MG63 (cell line): ENCODE results near the gene LCN2. TPM values are rescaled to one million over a fixed set of nuclear protein-coding genes. Genes with fewer than 3 reads are reported as not detected.

Experiments
- DNase-seq: peaks from one replicate; pipeline ENCODE4 v3.0.0-alpha.2; 2020
- H3K27me3 ChIP-seq: fragments of 250-450 bp; sonication (Bioruptor Pico); 2 replicates; pipeline ENCODE4 v1.5.1; 2020; ENCODE audit warnings: mild to moderate bottlenecking, moderate library complexity
- H3K36me3 ChIP-seq: fragments of 250-450 bp; sonication (Bioruptor Pico); 2 replicates; pipeline ENCODE4 v1.5.1; 2020; ENCODE audit warnings: mild to moderate bottlenecking, moderate library complexity
- H3K4me3 ChIP-seq: fragments of 250-450 bp; sonication (Bioruptor Pico); 2 replicates; pipeline ENCODE4 v1.5.1; 2020; ENCODE audit warnings: mild to moderate bottlenecking, moderate library complexity
- H3K9me3 ChIP-seq: fragments of 250-450 bp; sonication (Bioruptor Pico); 2 replicates; pipeline ENCODE4 v1.5.1; 2020; ENCODE audit warnings: mild to moderate bottlenecking, moderate library complexity
- total RNA-seq: library from RNA; depleted of rRNA; stranded (reverse); fragments of >200 nt; shearing (Covaris generic); gene quantifications from 2 replicates; pipeline ENCODE4 v1.2.3, GENCODE V29; 2014; ENCODE audit warnings: low replicate concordance

The LCN2 gene
- total RNA-seq, 1 experiment from 2014 or later, result not detected

- Histone ChIP-seq H3K36me3 (no peaks in the 10 kb centered on the region), H3K9me3 (no peaks in the 10 kb centered on the region), H3K4me3 (no peak overlapping the region), H3K27me3 (no peaks in the 10 kb centered on the region)
- no peak for DNase-seq
These were observed 3.1 kb downstream of the LCN2 start for GRCh38 chr9:128152133-128153059.

- Histone ChIP-seq H3K27me3 (no peaks in the 10 kb centered on the region), H3K36me3 (no peaks in the 10 kb centered on the region), H3K4me3 (no peak overlapping the region), H3K9me3 (no peaks in the 10 kb centered on the region)
- no peak for DNase-seq
These were observed 4.0 kb downstream of the LCN2 start for GRCh38 chr9:128153060-128153946.

GRCh38 chr9:128153947-128154695 is 4.9 kb downstream of the LCN2 start:
- Histone ChIP-seq H3K4me3 (no peak overlapping the region), H3K27me3 (no peaks in the 10 kb centered on the region), H3K9me3 (no peaks in the 10 kb centered on the region), H3K36me3 (no peaks in the 10 kb centered on the region)
- DNase-seq, result no peak

GRCh38 chr9:128155736-128156500 is 6.7 kb downstream of the LCN2 start:
- H3K9me3 ChIP-seq, result no peaks in the 10 kb centered on the region
- no peak overlapping the region for H3K4me3 ChIP-seq
- H3K36me3 ChIP-seq, result no peaks in the 10 kb centered on the region
- DNase-seq, result no peak
- no peaks in the 10 kb centered on the region for H3K27me3 ChIP-seq

DNA sequence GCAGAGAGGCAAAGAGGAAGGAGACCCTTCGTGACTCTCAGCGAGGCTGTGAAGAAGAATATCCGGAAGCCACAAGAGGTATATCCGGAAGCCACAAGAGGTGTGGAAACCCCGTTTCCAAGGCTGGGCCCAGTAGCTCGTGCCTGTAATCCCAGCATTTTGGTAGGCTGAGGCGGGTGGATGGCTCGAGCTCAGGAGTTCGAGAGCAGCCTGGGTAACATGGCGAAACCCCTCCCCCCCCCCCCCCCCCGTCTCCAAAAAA is 10.2 kb downstream of the LCN2 start:
- Histone ChIP-seq H3K4me3 (peak overlapping the region; percentile 92), H3K27me3 (no peaks in the 10 kb centered on the region), H3K36me3 (peaks cover 21% of the 10 kb centered on the region), H3K9me3 (no peaks in the 10 kb centered on the region)
- no peak for DNase-seq

- H3K36me3 ChIP-seq, result peaks cover 26% of the 10 kb centered on the region
- peak; percentile 91 for DNase-seq
- no peaks in the 10 kb centered on the region for H3K27me3 ChIP-seq
These were observed 10.7 kb downstream of the LCN2 start, which contains the start of gene BBLN for GRCh38 chr9:128159784-128160602. BBLN (plus strand) TSS chr9:128160265; CDS start chr9:128160408, 143 bp downstream.

GRCh38 chr9:128160603-128160987 is 11.3 kb downstream of the LCN2 start:
- Histone ChIP-seq H3K4me3 (peak overlapping the region; percentile 92), H3K27me3 (no peaks in the 10 kb centered on the region), H3K36me3 (peaks cover 27% of the 10 kb centered on the region), H3K9me3 (no peaks in the 10 kb centered on the region)
- DNase-seq, result peak; percentile 21

More at GRCh38 chr9:128159784-128160602, 10.7 kb downstream of the LCN2 start, which contains the start of gene BBLN:
- no peaks in the 10 kb centered on the region for H3K9me3 ChIP-seq
- H3K4me3 ChIP-seq, result peak within 1 kb of the TSS; percentile 92

- Histone ChIP-seq H3K9me3 (no peaks in the 10 kb centered on the region), H3K27me3 (no peaks in the 10 kb centered on the region), H3K36me3 (peaks cover 30% of the 10 kb centered on the region), H3K4me3 (no peak overlapping the region)
- no peak for DNase-seq
These were observed 12.1 kb downstream of the LCN2 start for GRCh38 chr9:128161215-128161902.

- Histone ChIP-seq H3K27me3 (no peaks in the 10 kb centered on the region), H3K4me3 (no peak overlapping the region), H3K9me3 (no peaks in the 10 kb centered on the region), H3K36me3 (peaks cover 34% of the 10 kb centered on the region)
- DNase-seq, result peak; percentile 72
These were observed 13.2 kb downstream of the LCN2 start for GRCh38 chr9:128162215-128163026.

- Histone ChIP-seq H3K4me3 (no peak overlapping the region), H3K36me3 (peaks cover 41% of the 10 kb centered on the region), H3K9me3 (no peaks in the 10 kb centered on the region), H3K27me3 (no peaks in the 10 kb centered on the region)
- DNase-seq, result no peak
These were observed 13.8 kb downstream of the LCN2 start for GRCh38 chr9:128163027-128163515.

GRCh38 chr9:128163523-128164306 is 14.5 kb downstream of the LCN2 start:
- no peak for DNase-seq
- H3K36me3 ChIP-seq, result peaks cover 45% of the 10 kb centered on the region
- no peaks in the 10 kb centered on the region for H3K27me3 ChIP-seq

GRCh38 chr9:128164307-128164885 is 15.1 kb downstream of the LCN2 start:
- DNase-seq, result no peak
- H3K4me3 ChIP-seq, result no peak overlapping the region
- no peaks in the 10 kb centered on the region for H3K9me3 ChIP-seq
- no peaks in the 10 kb centered on the region for H3K27me3 ChIP-seq
- peaks cover 49% of the 10 kb centered on the region for H3K36me3 ChIP-seq

More at GRCh38 chr9:128163523-128164306, 14.5 kb downstream of the LCN2 start:
- Histone ChIP-seq H3K4me3 (no peak overlapping the region), H3K9me3 (no peaks in the 10 kb centered on the region)

- no peaks in the 10 kb centered on the region for H3K9me3 ChIP-seq
- DNase-seq, result no peak
- peaks cover 63% of the 10 kb centered on the region for H3K36me3 ChIP-seq
These were observed 16.9 kb downstream of the LCN2 start for GRCh38 chr9:128166169-128166568.

More at GRCh38 chr9:128166169-128166568, 16.9 kb downstream of the LCN2 start:
- Histone ChIP-seq H3K4me3 (no peak overlapping the region), H3K27me3 (no peaks in the 10 kb centered on the region)
